ENCODE results near the gene HUS1. TPM values are rescaled to one million over a fixed set of nuclear protein-coding genes. Genes with fewer than 3 reads are reported as not detected.

HUS1 gene
- total RNA-seq, 1 donor, result 19.9 TPM

- no peak for TF ChIP-seq CTCF (IDR thresholded peaks at IDR 0.05; ENCODE audit: extremely low read depth, low read depth, low read length)
These were observed 42.2 kb downstream of the HUS1 start for GRCh38 chr7:47937065-47937687.

DNA sequence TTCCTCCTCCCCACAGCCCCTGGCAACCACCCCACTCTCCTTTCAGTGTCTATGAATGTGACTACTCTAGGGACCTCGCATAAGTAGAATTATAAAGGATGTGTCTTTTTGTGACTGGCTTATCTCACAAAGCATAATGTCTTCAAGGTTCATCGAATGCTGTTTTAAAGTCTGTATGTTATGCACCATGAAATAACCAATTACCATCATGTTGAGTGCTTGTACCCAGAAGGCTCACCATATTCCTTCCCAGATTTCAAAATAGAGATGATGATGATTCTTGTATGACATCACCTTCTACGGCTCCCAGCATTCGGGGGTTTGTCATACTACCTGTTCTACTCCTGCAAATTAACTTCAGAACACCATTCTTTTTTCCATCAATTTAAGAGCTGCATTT, 43.1 kb downstream of the HUS1 start:
- no peak overlapping the region for H2AFZ ChIP-seq (ENCODE audit: low read length)
- H3K4me2 ChIP-seq (ENCODE audit: insufficient read depth, low read length), result no peak overlapping the region
- no peak overlapping the region for H3K4me3 ChIP-seq (ENCODE audit: insufficient read depth, low read length)
- H3K27me3 ChIP-seq (ENCODE audit: insufficient read depth, low read length), result no peaks in the 10 kb centered on the region
- H3K79me2 ChIP-seq (ENCODE audit: insufficient read depth, low read length), result no peaks in the 10 kb centered on the region
- peaks cover 29% of the 10 kb centered on the region for H3K4me1 ChIP-seq (ENCODE audit: insufficient read depth, low read length)
- no peaks in the 10 kb centered on the region for H3K9me3 ChIP-seq (ENCODE audit: low read depth, low read length)
- no peaks in the 10 kb centered on the region for H4K20me1 ChIP-seq (ENCODE audit: insufficient read depth, low read length)
- DNase-seq (ENCODE audit: insufficient read length, low spot score, missing footprints), result no peak
- no peak overlapping the region for H3K27ac ChIP-seq (ENCODE audit: low read depth, low read length)
- H3K36me3 ChIP-seq (ENCODE audit: insufficient read depth, low read length), result no peaks in the 10 kb centered on the region
- no peak for TF ChIP-seq CTCF (IDR thresholded peaks at IDR 0.05; ENCODE audit: extremely low read depth, low read depth, low read length)

More at GRCh38 chr7:47937065-47937687, 42.2 kb downstream of the HUS1 start:
- no peaks in the 10 kb centered on the region for H3K9me3 ChIP-seq (ENCODE audit: low read depth, low read length)
- H3K27ac ChIP-seq (ENCODE audit: low read depth, low read length), result no peak overlapping the region
- H3K4me1 ChIP-seq (ENCODE audit: insufficient read depth, low read length), result peaks cover 29% of the 10 kb centered on the region
- no peak overlapping the region for H3K4me2 ChIP-seq (ENCODE audit: insufficient read depth, low read length)
- H4K20me1 ChIP-seq (ENCODE audit: insufficient read depth, low read length), result no peaks in the 10 kb centered on the region
- no peak for DNase-seq (ENCODE audit: insufficient read length, low spot score, missing footprints)
- no peaks in the 10 kb centered on the region for H3K36me3 ChIP-seq (ENCODE audit: insufficient read depth, low read length)
- no peaks in the 10 kb centered on the region for H3K27me3 ChIP-seq (ENCODE audit: insufficient read depth, low read length)
- H3K4me3 ChIP-seq (ENCODE audit: insufficient read depth, low read length), result no peak overlapping the region
- H2AFZ ChIP-seq (ENCODE audit: low read length), result no peak overlapping the region
- no peaks in the 10 kb centered on the region for H3K79me2 ChIP-seq (ENCODE audit: insufficient read depth, low read length)

DNA sequence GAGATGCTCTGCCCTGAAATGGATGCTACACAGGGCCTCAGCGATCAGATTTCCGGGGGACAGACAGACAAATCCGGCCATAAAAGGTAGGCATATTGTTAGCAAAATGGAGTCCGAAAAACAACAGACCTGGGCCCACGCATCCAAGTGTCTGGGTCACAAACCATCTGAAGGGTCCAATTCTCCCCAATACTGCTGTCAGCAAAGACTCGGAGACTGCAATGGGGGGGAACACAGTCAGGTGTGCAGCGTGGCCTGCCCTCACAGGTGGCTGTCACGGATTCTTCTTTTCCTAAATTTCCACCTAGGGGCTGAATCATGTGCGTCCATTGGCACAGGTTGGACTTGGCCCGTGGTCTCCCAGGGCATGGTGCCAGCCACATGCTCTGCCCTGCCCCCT, 44.1 kb downstream of the HUS1 start:
- DNase-seq (ENCODE audit: insufficient read length, low spot score, missing footprints), result no peak
- Histone ChIP-seq H3K4me1 (ENCODE audit: insufficient read depth, low read length) (peaks cover 25% of the 10 kb centered on the region), H3K27me3 (ENCODE audit: insufficient read depth, low read length) (no peaks in the 10 kb centered on the region), H3K4me3 (ENCODE audit: insufficient read depth, low read length) (no peak overlapping the region), H3K27ac (ENCODE audit: low read depth, low read length) (no peak overlapping the region), H3K36me3 (ENCODE audit: insufficient read depth, low read length) (no peaks in the 10 kb centered on the region), H3K4me2 (ENCODE audit: insufficient read depth, low read length) (no peak overlapping the region), H3K79me2 (ENCODE audit: insufficient read depth, low read length) (no peaks in the 10 kb centered on the region), H3K9me3 (ENCODE audit: low read depth, low read length) (no peaks in the 10 kb centered on the region), H4K20me1 (ENCODE audit: insufficient read depth, low read length) (no peaks in the 10 kb centered on the region), H2AFZ (ENCODE audit: low read length) (no peak overlapping the region)
- TF ChIP-seq CTCF (IDR thresholded peaks at IDR 0.05; ENCODE audit: extremely low read depth, low read depth, low read length), result no peak

DNA sequence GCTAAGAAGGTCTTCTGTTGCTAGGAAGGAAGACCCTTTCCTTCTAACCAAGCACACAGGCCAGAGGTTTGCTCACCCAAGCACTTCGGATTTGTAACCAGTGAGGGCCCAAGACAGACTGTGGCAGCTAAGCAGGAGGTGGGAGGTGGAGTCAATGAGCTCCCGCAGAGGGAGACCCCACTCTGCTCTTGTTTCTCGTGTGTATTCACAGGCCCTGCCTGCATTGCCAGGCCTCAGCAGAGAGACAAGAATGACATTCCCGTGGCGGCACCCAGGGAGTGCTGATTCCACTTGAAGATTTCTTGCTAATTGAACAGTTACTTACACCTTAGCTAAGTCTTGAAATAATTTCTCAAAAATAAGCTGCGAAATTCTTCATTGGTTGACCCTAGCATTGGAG, 44.6 kb downstream of the HUS1 start:
- H4K20me1 ChIP-seq (ENCODE audit: insufficient read depth, low read length), result no peaks in the 10 kb centered on the region
- no peak overlapping the region for H2AFZ ChIP-seq (ENCODE audit: low read length)
- H3K27me3 ChIP-seq (ENCODE audit: insufficient read depth, low read length), result no peaks in the 10 kb centered on the region
- no peak overlapping the region for H3K27ac ChIP-seq (ENCODE audit: low read depth, low read length)
- H3K4me2 ChIP-seq (ENCODE audit: insufficient read depth, low read length), result no peak overlapping the region
- no peak overlapping the region for H3K4me3 ChIP-seq (ENCODE audit: insufficient read depth, low read length)
- no peaks in the 10 kb centered on the region for H3K9me3 ChIP-seq (ENCODE audit: low read depth, low read length)
- TF ChIP-seq CTCF (IDR thresholded peaks at IDR 0.05; ENCODE audit: extremely low read depth, low read depth, low read length), result no peak
- H3K36me3 ChIP-seq (ENCODE audit: insufficient read depth, low read length), result no peaks in the 10 kb centered on the region
- no peak for DNase-seq (ENCODE audit: insufficient read length, low spot score, missing footprints)
- peaks cover 21% of the 10 kb centered on the region for H3K4me1 ChIP-seq (ENCODE audit: insufficient read depth, low read length)
- H3K79me2 ChIP-seq (ENCODE audit: insufficient read depth, low read length), result no peaks in the 10 kb centered on the region

Data from osteoblast (primary cell).